WERI-Rb-1 (cell line): ENCODE results near the gene PLS1.
"Not testable (repeated sequence)": the region's sequence is repeated elsewhere in the genome, so short reads cannot be mapped to it uniquely, and the experiment has no call there.

ENCODE experiments used
- DNase-seq: peaks from one replicate; pipeline ENCODE4 v3.0.0-alpha.2; 2020
- H3K27ac ChIP-seq: fragments of 250-450 bp; sonication (Bioruptor Pico); 2 replicates; pipeline ENCODE4 v1.5.1; 2020; ENCODE audit warnings: mild to moderate bottlenecking, moderate library complexity
- H3K27me3 ChIP-seq: fragments of 250-450 bp; sonication (Bioruptor Pico); 2 replicates; pipeline ENCODE4 v1.5.1; 2021; ENCODE audit warnings: mild to moderate bottlenecking, low read depth, moderate library complexity; ENCODE audit not compliant: insufficient read depth, severe bottlenecking
- H3K36me3 ChIP-seq: fragments of 250-450 bp; sonication (Bioruptor Pico); 2 replicates; pipeline ENCODE4 v1.5.1; 2020; ENCODE audit warnings: mild to moderate bottlenecking, moderate library complexity
- H3K4me3 ChIP-seq: 2 replicates; pipeline ENCODE4 v1.5.1; 2011; ENCODE audit warnings: low read depth, mild to moderate bottlenecking, control low read depth, low read length
- H3K9me3 ChIP-seq: fragments of 250-450 bp; sonication (Bioruptor Pico); 2 replicates; pipeline ENCODE4 v1.5.1; 2021; ENCODE audit warnings: mild to moderate bottlenecking, moderate library complexity; ENCODE audit not compliant: severe bottlenecking
- TF ChIP-seq, protein P1 (sequence below): IDR thresholded peaks from 2 replicates; pipeline ENCODE4 v1.5.1; 2011; ENCODE audit warnings: low read depth, mild to moderate bottlenecking, control low read depth, inconsistent platforms, low read length

The PLS1 gene

DNA sequence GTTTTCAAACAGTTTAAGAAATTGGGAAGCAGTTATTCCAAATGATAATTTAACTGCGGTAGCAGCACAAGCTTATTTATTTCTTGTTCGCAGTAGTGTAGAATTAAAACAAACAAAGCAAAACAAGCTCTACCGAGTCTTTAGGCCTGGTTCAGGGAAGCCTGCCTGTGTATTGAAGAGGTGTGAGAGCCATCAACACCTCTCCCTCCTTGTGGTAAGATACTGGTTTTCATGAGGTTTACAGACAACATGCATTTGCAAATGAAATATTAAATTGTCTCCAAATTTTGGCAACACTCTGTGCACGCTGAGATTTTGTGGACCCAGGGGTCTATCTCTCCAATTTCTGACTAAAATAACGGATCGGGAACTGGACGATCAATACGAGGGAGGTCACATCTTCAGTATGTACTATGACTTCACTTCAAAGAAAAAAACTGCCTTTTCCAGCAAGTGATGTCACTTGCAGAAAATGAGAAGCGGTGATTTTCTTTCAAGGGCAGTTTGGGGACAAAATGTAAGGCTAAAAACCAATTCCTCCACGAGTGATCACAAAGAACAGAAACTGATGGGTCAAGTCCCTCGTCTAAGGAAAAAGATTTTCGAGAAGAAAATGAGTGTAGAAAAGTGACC lies 18.4 kb upstream of the PLS1 start:
- Histone ChIP-seq H3K9me3 (no peaks in the 10 kb centered on the region), H3K27me3 (no peaks in the 10 kb centered on the region), H3K36me3 (0 out of 2 replicates have a peak, but pooled peaks cover 2% of the 10 kb centered on the region), H3K27ac (peak overlapping the region; percentile 82), H3K4me3 (peak overlapping the region; percentile 100)
- TF ChIP-seq, protein P1, sequence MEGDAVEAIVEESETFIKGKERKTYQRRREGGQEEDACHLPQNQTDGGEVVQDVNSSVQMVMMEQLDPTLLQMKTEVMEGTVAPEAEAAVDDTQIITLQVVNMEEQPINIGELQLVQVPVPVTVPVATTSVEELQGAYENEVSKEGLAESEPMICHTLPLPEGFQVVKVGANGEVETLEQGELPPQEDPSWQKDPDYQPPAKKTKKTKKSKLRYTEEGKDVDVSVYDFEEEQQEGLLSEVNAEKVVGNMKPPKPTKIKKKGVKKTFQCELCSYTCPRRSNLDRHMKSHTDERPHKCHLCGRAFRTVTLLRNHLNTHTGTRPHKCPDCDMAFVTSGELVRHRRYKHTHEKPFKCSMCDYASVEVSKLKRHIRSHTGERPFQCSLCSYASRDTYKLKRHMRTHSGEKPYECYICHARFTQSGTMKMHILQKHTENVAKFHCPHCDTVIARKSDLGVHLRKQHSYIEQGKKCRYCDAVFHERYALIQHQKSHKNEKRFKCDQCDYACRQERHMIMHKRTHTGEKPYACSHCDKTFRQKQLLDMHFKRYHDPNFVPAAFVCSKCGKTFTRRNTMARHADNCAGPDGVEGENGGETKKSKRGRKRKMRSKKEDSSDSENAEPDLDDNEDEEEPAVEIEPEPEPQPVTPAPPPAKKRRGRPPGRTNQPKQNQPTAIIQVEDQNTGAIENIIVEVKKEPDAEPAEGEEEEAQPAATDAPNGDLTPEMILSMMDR = no peak
- no peak for DNase-seq

DNA sequence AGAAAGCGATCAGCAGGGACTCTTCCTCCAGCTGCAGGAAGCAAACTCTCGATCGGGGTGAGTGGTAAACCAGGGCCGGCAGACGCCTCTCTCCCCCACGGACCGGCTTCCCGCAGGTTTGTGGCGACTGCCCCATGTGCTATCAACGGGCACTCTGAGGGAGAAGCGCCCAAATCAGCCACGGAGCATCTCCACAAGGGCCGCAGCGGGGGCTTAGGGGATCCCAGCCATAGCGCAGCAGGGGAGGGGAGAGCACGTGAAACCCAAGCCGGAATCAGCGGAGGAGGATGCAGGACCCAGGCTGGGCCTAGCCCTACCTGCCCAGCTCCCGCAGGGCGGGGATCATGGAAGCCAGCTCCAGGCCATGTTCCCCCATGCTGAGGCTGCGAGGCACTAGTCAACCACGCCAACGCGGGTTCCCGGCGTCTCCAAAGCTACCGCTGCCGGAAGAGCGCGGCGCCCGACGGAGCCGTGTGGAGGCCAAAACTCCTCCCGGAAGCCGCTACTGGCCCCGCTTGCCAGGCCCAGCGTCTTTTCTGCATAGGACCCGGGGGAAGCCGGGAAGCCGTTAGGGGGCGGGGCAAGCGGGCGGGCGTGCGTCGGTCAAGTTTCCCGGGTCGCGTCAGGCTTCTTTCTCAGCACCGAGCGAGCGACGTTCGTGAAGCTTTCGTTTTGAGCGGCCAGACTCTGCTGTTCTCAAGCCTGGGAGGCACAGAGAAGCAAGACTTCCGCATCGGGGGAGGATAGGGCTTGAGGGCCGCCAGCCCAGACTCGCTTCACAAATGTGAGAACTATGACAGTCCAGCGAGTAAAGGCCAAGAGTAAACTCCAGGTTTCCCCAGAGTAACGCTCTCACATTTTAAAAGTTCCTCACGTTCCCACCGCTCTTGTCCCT lies 17.6 kb upstream of the PLS1 start, which contains the start of gene ATR:
TSS of gene ATR (minus strand) at position 405 of the 895 bp plus-strand sequence. CDS start at position 376, 29 bp downstream.
- peak; percentile 97 for DNase-seq
- H3K4me3 ChIP-seq = peak within 1 kb of the TSS; percentile 100
- no peaks in the 10 kb centered on the region for H3K9me3 ChIP-seq
- no peaks in the 10 kb centered on the region for H3K27me3 ChIP-seq
- H3K27ac ChIP-seq = peak within 1 kb of the TSS; percentile 82
- 0 out of 2 replicates have a peak, but pooled peaks cover 2% of the 10 kb centered on the region for H3K36me3 ChIP-seq
- TF ChIP-seq, protein P1 = no peak

DNA sequence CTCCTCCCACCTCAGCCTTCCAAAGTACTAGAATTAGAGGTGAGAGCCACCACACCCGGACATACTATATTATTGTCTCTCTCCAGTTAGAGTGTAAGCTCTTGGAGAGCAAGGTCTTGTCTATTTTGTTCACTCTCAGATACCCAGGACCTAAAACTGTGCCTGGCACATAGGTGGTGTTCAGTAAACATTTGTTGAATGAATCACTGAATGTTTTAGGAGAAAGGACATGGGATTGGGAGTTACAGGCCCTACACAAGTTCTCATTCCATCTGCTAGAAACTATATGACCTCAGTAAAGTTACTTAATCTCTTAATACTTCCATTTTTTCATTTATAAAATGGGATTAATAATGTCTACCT lies 16.2 kb upstream of the PLS1 start:
- no peak for DNase-seq
- TF ChIP-seq, protein P1 = no peak
- H3K4me3 ChIP-seq = no peak overlapping the region

DNA sequence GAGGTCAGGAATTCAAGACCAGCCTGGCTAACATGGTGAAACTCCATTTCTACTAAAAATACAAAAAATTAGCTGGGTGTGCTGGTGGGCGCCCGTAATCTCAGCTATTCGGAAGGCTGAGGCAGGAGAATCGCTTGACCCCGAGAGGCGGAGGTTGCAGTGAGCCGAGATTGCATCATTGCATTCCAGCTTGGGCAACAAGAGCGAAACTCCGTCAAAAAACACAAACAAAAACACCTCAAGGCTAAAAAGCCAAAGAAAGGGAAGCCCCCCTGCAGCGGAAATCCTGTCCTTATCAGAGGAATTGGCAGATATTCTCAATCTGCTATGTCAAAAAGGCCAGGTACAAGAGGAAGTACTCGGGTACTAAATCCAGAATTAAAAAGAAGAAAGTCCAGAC lies 15.1 kb upstream of the PLS1 start:
- H3K9me3 ChIP-seq, H3K27me3 ChIP-seq, DNase-seq, H3K27ac ChIP-seq, H3K36me3 ChIP-seq, H3K4me3 ChIP-seq: not testable (repeated sequence)

More for the DNA sequence above, 16.2 kb upstream of the PLS1 start:
- H3K27ac ChIP-seq = no peak overlapping the region
- H3K27me3 ChIP-seq = no peaks in the 10 kb centered on the region
- H3K36me3 ChIP-seq = 0 out of 2 replicates have a peak, but pooled peaks cover 2% of the 10 kb centered on the region
- no peaks in the 10 kb centered on the region for H3K9me3 ChIP-seq

DNA sequence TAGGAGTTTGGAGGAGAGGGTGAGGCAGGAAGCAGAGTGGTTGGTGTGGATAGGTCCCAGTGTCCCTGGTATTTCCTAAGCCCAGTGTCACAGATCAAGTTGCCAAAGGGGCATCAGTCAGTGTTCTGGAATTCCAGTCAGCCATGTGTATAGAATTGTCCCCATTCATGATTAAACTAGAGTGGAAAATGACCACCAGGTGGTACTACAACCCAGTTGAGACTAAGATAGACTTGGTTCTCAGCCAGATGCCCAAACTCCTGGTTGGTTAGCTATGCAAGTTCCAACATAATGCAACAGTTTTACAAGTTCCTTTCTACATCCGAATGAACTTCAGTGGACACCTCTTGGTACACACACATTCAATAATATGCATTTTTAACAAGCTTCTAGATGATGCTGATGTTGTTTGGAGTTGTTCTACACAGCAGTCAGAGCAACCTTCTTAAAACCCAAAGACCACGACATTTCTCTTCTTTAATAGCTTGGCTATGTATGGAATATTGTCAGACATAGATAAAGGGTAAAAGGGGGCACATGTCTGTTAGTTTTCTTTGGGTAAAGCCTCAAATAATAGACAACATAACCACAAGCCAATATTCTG lies 9.3 kb upstream of the PLS1 start:
- Histone ChIP-seq H3K27me3 (no peaks in the 10 kb centered on the region), H3K4me3 (no peak overlapping the region), H3K36me3 (no peaks in the 10 kb centered on the region), H3K9me3 (no peaks in the 10 kb centered on the region), H3K27ac (no peak overlapping the region)
- DNase-seq = peak; percentile 36
- TF ChIP-seq, protein P1 = peak; percentile 56

DNA sequence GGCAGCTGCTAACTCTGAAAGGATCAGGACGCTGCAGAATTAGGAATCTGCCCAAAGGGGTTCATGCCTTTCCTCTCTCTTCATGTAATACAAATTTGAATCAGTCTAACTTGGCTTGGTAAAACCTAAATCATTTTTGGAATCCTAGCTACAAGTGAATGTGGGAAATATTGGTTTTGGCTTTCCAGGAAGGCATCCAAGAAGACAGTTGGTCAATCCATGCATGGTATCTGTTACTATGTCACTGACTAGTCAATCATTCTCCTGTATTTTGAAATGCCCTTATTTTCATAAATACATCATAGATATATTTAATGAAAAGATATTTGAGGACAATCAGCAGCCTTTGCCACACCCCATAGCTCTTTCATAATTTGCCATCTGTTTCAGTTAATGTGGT lies 7.5 kb upstream of the PLS1 start:
- no peak for DNase-seq
- Histone ChIP-seq H3K36me3 (no peaks in the 10 kb centered on the region), H3K27ac (no peak overlapping the region), H3K27me3 (no peaks in the 10 kb centered on the region), H3K4me3 (no peak overlapping the region), H3K9me3 (no peaks in the 10 kb centered on the region)
- TF ChIP-seq, protein P1 = no peak

DNA sequence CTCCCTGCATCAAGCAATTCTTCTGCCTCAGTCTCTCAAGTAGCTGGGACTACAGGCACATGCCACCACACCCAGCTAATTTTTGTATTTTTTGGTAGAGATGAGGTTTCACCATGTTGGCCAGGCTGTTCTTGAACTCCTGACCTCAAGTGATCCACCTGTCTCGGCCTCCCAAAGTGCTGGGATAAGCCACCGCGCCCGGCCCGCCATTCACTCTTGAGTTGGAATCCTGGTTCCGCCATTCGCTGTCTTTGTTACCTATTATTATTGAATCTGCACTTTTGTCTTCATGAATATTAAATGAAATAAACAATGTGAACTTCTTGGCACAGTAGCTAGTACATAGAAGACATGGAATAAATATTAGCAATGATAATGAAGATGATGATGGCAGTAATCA lies 3.9 kb upstream of the PLS1 start:
- H3K4me3 ChIP-seq, H3K9me3 ChIP-seq, H3K27ac ChIP-seq, DNase-seq, H3K36me3 ChIP-seq, H3K27me3 ChIP-seq: not testable (repeated sequence)
